Measurements from ENCODE around the gene TRMT112.
A peak's percentile ranks its signal among the peaks of the same experiment; 100 is the strongest.

The TRMT112 gene

GRCh38 chr11:64306563-64306875, 10.8 kb downstream of the TRMT112 start:
- FAIRE-seq: no peak

- no peak for FAIRE-seq
These were observed 11.4 kb downstream of the TRMT112 start for GRCh38 chr11:64305691-64306562.

- peak; percentile 47 for FAIRE-seq
These were observed 12.2 kb downstream of the TRMT112 start, which contains the start of gene ESRRA for GRCh38 chr11:64305075-64305690. TSS of gene ESRRA (plus strand) at chr11:64305524. CDS start at chr11:64307180, 1,656 bp downstream.

GRCh38 chr11:64304316-64305072, 12.9 kb downstream of the TRMT112 start:
- FAIRE-seq: no peak

DNA sequence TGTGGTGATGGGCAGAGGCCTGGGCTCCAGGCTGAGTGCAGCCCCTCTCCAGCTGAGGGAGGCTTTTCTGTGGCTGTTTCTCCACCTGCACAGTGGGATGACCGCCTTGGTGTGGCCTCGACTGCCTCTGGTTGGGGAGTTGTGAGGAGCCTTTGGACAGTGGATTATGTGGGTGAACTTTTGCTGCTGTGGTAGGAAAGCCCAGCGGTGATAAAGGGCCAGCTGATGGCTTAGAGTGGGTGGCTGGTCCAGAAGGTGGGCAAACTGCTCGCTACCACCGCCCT, 13.4 kb downstream of the TRMT112 start:
- no peak for FAIRE-seq

DNA sequence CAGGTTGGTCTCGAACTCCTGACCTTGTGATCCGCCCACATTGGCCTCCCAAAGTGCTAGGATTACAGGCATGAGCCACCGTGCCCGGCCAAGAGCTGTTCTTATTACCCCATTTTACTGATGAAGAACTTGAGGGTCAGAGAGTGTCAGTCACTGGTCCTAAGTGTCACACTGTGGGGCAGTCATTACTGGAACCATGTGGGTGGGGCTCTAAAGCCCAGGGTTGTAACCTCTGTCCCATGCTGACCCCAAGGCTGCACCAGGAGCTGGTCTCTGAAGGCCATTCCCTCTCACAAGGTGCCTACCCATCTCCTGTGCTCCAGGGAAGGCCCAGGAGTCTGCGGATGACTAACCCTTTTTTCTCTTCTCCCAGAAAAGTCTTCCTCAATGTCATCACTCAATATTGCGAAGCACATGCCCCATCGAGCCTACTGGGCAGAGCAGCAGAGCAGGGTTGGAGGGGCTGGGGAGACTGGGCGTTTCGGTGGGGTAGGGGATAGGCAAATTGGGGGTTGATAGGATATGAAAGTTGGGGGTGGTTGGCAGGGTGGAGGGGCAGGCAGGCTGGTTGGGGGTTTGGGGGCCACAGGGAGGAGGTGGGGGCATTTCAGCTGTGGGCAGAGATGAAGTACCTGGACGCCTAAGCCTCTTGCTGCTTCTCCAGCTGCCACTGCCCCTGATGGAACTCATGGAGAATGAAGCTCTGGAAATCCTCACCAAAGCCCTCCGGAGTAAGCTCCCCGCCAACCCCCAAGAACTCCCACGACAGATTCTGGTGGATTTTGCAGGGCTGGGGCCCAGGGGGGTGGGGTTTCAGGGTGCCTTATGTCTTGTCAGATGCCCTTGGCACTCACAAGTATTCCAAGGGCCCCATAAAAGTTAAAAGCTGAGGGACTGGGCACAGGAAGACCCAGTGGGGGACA, 14.0 kb downstream of the TRMT112 start:
- no peak for FAIRE-seq

- FAIRE-seq: no peak
These were observed 17.3 kb downstream of the TRMT112 start, which contains the start of gene CATSPERZ for GRCh38 chr11:64299847-64300648. TSS of gene CATSPERZ (plus strand) at chr11:64300358. CDS start at chr11:64300411, 53 bp downstream.

GRCh38 chr11:64298966-64299846, 18.2 kb downstream of the TRMT112 start:
- no peak for FAIRE-seq

DNA sequence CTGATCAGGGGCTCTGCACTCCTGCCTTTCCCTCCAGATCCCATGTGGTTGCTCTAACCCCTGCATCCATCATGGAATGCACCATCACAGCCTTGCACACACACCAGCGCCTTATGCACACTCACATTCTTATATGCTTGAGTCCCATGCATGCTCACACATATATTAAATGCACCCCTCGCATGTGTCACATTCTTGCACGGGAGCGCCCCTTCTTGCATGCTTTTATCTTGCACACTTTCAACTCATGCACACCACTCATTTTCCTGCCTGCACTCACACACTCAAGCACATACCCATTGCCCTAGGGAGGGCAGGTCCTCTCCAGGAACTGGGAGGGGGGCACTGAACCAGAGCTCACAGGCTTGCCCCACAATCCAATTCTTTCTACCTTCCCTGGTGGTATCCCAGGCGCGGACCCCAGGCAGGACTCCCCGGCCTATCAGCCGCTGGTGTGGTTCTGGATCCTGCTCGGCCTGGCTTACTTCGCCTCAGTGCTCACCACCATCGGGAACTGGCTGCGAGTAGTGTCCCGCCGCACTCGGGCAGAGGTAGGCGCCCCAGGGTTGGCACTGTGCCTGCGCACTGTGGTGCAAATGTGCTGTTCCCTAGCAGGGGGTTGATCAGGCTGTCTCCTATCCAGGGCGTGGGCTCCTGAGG, 19.5 kb downstream of the TRMT112 start:
- FAIRE-seq: no peak

GRCh38 chr11:64296830-64297698, 20.3 kb downstream of the TRMT112 start:
- no peak for FAIRE-seq

- FAIRE-seq: no peak
These were observed 21.1 kb downstream of the TRMT112 start for GRCh38 chr11:64296236-64296635.

- FAIRE-seq: no peak
These were observed 21.6 kb downstream of the TRMT112 start for GRCh38 chr11:64295760-64296159.

DNA sequence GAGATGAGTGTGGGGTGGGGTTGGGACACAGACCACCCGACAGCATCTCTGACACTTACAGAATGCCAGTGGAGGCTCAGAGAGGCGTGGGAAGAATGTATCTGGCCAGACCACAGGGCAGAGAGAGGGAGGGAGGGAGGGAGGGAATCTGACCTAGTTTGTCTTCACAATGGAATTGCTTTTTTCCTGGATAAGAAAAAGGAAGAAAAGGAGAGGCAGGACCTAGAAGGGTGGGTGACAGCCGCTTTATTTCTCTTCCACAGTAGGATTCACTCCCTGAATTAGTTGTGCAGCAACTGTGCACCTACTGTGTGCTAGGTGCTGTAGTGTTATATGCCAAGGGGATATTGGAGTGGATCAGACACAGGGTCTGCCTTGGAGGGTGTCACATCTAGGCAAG, 22.6 kb downstream of the TRMT112 start:
- no peak for FAIRE-seq

DNA sequence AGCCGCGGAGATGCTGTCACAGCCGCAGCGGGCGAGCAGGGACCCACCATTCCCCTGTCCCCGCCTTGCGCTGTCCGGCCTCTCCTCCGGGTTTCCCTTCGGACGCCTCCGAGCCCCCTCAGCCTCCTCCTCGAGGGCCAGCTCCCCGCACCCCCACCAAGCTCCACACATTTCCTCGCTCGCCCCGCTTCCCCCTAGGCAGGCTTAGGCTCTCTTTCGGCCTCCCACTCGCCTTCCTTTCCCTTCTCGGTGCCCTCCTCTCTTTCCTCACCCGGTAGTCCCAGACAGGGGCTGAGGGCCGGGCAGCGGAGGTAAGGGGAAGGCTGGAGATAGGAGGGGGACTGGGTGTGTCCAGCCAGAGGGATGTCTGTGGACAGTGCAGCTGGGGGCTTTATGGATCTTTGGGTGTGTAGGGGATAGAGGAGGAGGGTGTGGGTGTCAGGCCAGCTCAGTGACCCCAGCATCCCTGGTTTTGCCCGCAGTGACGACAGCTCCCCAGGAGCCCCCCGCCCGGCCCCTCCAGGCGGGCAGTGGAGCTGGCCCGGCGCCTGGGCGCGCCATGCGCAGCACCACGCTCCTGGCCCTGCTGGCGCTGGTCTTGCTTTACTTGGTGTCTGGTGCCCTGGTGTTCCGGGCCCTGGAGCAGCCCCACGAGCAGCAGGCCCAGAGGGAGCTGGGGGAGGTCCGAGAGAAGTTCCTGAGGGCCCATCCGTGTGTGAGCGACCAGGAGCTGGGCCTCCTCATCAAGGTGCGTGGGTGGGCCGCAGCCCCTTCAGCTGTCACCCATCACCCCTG, 24.7 kb downstream of the TRMT112 start:
- FAIRE-seq: no peak

DNA sequence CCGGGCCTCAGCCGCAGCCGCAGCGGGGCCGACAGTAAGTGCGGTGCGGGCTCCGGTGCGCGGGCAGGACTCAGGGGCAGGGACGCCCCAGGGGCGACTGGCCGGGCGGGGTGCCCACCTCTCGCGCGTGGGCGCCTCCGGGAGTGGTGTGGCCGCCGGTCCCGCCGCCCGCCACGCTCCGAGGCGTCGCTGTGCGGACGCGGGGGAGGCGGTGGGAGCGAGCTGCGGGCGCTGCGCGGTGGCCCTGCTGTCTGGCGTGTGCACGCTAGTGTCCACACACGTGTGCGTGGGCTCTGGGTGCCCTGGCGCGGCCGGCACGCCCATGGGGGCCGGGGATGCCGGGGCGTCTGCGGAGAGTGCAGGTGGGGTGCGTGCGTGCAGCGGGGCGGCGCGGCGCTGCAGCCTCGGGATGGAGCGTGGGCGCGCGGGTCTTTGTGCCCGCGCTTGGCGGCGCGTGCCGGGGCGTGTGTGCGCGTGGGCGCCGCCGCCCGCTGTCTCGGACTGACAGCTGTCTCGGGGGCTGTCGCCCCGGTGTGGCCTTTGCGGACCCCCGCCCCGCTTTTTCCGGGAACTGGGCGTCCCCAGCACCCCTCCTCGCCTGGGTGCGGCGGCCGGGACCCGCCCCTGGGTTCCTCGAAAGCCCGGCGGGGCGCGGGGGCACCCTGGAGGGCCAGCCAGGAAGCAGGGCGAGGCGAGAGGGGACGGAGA, 25.5 kb downstream of the TRMT112 start:
- FAIRE-seq: no peak

- FAIRE-seq: no peak
These were observed 26.1 kb downstream of the TRMT112 start, which contains the start of gene KCNK4 for GRCh38 chr11:64291262-64291751. TSS of gene KCNK4 (plus strand) at chr11:64291302. CDS start at chr11:64293019, 1,717 bp downstream.

Data from A204.1 (cell line).